Raji (cell line): ENCODE measurements around the gene RNF19B.

ENCODE experiments used
- POLR2A ChIP-seq: IDR thresholded peaks from 2 replicates; pipeline ENCODE4 v1.6.1; 2011; ENCODE audit warnings: low read depth, low read length, control low read depth; ENCODE audit not compliant: insufficient read depth

RNF19B gene

DNA sequence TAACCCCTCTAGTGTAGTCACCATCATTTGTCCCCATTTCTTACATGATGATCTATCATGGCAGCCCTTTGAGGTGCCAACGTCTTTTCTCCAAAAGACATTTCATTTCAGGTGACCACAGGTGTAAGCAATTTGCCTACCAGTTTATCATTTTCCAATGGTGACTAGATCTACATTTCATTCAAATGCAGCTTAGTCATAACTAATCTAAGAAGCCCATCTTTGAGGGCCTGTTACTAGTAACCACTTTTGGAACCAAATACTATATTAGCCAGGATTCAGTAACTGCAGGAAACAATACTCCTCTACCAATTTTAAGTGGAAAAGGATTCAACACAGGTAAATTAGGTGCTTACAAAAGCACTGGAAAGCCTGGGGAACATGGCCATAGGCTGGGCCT is 32.8 kb downstream of the RNF19B start:
- no peak for TF ChIP-seq POLR2A

DNA sequence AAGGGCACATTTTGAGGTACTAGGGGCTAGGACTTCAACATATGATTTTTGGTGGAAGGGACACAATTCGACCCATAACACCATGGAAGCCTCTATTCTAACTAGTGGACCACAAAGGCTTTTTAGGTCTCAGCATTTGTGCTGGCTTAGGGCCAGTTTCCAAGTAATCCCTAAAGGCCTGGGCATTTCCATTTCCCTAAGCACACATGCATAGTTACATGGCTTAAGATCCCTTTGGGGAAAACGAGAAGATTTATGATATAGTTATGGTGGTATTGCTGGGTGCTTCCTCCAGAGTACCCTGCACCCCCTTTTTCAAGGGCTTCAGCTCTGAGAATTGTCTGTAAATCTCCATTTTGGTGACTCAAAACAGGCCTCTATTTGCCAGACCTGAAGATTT is 35.2 kb downstream of the RNF19B start:
- no peak for TF ChIP-seq POLR2A

DNA sequence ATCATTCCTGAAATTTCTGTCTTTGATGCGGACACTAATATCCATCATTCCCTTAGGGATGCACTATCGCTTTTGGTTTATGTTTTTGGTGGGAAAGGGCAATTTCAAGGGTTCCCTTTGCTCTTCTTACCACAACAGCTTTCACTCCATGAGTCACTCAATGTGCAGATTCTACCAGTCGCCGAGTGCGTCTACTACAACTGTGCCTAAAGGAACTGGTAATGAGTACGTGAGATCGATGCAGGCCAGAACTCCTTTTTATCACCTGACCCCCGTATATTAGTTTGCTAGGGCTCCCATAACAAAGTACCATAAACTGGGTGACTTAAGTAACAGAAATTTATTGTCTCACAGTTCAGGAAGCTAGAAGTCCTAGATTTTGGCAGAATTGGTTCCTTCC is 35.9 kb downstream of the RNF19B start:
- no peak for TF ChIP-seq POLR2A

DNA sequence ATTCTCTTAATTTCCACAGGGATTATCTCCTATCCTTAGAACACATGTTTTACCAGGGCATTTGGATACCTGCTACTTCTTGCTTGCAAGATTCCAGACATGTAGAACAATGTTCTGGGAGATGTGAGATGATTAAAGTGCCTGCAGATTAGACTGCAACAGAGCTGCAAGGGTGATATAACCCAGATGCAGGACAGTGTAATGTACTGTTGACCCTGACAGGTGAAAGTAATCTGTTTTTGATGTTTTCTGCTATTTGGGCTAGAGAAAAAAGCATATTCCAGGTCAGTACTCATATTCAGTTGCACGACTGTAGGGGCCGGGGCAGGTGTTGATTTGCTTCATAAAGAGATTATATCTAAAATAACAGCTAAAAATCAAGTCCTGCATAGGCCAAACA is 36.3 kb downstream of the RNF19B start:
- no peak for TF ChIP-seq POLR2A

DNA sequence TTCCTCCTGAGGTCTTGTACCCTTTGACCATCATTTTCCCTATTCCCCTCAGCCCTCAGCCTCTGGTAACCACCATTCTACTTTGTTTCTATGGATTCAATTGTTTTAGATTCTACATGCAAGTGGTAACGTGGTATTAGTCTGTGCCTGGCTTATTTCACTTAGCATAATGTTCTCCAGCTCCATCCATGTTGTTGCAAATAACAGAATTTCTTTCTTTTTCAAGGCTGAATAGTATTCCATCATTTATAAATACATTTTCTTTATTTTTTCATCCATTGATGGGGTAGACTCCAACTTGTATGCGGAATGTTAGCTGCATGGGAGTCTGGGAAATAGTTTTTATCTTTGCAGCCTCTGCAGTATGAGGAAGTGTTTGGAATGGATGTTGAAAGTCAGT is 37.2 kb downstream of the RNF19B start:
- no peak for TF ChIP-seq POLR2A

DNA sequence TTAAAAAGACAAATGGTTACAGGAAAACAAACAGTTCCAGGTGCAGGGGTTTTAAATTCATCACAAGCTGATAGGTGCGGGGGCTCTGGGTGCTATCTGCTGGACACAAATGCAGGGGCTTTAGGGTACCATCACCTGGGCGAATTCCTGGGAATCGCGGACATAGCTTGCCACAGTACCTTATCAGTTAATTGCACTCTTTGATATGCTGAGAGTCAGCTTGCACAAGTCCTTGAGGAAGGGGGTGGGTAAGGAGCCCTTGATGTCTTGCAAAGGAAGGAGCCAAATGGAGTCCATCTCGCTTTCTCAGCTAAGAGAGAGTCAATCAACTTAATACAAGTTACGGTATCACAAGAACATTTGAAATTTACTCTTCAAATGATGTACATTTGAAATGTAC is 38.0 kb downstream of the RNF19B start:
- no peak for TF ChIP-seq POLR2A

DNA sequence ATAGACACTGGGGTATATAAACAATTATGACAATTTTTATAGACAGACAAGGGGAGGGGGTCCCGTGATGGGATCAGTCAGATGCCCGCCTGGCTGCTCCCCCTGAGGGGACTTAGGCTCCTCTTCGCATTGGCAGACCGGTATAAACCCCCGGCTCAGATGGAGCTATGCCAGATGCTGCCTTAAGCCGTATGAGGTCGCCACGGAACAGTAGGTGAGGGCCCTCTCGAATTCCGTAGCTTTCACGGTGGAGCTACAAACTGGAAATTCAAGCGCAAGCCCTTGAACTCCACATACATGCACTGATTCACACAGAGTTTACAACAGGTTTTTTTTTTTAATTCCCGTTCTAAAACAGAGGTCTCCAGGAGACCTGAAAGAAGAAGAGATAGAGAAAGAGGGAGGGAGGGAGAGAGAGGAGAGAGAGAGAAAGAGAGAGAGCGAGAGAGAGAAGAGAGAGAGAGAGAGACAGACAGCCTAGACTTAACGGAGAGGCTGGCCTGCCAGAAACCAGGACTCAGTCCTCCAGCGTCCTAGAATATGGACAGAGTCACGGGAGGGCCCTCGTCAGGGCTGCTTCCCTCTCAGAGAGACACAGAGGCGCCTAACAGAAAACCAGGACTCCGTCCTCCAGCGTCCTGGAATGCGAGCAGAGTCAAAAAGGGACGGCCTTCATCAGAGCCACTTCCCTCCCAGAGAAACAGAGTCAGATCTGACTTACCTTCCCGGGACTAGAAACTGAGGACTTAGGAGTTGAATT is 39.0 kb downstream of the RNF19B start:
- no peak for TF ChIP-seq POLR2A

DNA sequence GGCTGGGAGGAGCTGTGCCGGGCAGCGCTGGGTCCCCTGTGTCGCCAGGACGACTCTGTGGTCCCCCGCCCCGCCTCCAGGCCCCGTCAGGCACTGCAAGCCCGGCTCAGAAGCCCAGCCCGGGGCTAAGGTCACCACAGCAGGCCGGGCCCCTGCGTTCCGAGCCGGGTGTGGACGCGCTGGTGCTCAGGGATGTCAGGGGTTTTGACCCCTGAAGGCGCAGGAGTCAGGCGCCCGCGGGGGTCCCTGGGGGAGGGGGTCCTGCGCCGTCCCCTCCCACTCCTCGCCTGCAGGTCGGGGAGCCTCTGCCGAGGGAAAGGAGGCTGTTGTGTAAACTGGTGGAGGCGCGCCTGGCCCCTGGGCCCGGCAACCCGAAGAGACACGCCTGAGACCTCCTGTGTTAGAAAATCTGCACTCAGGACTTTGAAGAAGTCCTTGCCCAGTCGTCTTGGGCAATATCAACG is 39.7 kb downstream of the RNF19B start:
- no peak for TF ChIP-seq POLR2A

DNA sequence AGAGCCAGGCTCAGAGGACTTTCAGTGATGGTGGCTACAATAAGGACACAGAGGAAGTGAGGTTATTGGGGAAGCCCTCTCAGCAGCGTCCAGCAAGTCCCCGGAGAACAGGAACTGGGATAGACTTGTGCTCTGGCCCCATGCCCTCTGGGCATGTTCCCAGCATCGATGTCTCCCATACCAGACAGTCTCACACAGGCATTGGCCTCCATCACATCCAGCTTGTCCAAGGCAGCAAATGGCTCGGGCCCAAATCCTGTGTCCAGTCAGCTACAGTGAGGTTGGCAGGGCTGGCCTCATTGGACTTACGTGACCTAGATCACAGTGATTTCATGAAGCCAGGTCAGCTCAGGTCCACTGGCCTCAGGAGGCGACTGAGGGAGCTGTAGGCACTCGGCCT is 43.8 kb downstream of the RNF19B start:
- no peak for TF ChIP-seq POLR2A

DNA sequence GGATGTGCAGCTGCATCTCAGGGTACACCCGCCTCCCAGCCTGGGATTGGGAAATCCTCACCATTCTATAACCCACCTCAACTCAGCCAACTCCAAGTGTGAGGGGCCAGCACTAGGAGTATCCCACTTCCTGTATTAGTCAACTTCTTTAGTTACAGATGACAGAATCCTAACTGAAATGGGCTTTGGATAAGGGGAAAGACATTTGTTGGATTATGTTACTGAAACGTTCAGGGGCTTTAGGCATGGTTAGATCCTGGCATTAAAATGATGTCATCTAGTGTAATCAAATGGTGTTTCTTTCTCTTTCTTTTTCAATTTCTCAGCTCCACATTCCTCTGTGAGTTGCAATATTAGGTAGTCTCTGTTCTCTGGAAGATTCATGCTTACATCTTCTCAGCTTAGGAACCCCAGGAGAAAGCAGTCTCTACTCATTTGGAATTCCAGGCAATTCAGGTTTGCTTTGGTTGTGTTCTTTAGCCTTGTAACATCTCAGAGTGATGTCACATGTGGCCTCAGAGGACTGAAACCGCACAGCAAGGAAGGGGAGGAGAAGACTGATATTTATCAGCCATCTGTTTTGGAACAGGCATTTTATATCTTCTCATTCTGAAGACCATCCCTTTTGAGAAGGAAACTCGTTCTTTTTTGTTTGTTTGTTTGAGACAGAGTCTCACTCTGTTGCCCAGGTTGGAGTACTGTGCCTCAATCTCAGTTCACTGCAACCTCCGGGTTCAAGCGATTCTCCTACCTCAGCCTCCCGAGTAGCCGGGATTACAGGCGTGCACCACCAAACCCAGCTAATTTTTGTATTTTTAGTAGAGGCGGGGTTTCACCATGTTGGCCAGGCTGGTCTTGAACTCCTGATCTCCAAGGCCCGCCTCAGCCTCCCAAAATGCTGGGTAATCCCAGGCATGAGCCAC is 44.5 kb downstream of the RNF19B start:
- no peak for TF ChIP-seq POLR2A

DNA sequence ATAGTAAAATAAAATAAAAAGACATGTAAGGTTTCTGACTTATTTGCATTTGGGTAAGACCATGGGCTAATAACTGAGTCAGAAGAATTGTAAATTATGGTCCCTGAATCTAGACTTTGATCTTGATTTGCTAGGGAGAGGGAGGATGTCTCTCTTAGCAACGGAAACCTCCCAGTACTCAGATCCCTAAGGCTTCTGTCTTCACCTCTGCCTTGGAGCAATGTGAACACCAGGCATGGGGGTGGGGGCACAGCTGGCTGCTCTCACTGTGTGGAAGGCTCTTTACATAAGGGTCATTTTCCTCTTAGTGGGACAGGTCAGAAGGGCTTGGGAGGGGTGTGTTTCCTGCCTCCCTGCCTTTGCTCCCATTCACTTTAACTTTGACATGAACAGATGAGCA is 46.4 kb downstream of the RNF19B start:
- TF ChIP-seq POLR2A, result no peak

DNA sequence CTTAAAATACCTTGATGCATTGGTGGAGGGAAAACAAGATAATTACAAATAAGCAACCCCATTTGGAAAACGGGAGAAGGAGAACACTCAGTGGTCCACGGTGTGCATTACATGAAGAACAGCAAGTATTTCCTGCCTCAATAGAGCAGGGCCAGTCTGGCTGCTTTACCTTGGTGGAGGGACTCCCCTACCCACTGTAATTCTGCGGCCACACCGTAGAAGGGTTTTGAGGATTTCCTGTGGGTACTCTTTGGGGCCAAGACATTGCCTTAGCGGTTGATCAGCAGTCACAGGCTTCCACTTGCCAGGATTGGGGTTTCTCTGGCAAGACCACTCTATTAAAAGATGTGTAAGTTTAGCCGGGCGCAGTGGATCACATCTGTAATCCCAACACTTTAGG is 47.1 kb downstream of the RNF19B start:
- no peak for TF ChIP-seq POLR2A

DNA sequence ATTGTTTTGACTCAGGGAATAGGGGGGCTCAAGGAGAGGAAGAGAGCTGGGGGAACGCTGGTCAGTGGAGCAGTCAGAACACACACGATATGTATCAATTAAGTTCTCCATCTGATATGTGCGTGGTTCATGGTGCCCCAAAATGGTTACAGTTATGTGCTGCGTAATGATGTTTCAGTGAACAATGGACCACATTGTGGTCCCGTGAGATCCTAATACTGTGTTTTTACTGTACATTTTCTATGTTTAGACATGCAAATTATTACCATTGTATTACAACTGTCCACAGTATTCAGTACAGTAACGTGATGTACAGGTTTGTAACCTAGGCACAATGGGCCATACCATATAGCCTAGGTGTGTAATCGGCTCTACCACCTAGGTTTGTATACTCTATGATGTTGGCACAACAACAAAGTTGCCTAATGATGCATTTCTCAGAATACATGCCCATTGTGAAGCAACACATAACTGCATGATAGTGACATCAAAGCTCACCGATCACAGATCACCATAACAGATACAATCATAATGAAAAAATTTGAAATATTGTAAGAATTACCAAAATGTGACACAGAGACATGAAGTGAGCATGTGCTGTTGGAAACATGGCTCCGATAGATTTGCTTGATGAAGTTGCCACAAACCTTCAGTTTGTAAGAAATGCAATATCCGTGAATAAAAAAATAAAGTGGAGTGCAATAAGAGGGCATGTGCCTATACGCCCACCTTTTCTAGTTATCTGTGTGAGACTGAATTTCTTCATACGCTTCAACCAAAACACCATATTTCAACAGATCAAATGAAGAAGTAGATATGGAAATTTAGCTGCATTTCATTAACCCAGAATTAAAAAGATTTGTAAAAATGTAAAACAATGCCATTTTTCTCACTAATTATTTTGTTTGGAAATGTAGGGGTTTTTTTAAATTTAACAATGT is 48.6 kb downstream of the RNF19B start:
- TF ChIP-seq POLR2A, result no peak

DNA sequence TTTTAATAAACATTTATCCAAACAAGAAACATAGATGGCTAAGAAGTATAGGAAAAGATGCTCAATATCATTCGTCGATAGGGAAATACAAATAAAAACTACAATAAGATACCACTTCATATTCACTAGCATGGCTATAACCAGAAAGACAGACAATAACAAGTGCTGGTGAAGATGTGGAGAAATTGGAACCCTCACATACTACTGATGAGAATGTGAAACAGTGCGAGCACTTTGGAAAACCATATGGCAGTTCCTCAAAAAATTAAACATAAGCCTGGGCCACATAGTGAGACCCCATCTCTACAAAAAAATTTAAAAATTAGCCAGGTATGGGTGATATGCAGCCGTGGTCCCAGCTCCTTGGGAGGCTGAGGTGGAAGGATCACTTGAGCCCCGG is 54.3 kb downstream of the RNF19B start:
- TF ChIP-seq POLR2A, result no peak

DNA sequence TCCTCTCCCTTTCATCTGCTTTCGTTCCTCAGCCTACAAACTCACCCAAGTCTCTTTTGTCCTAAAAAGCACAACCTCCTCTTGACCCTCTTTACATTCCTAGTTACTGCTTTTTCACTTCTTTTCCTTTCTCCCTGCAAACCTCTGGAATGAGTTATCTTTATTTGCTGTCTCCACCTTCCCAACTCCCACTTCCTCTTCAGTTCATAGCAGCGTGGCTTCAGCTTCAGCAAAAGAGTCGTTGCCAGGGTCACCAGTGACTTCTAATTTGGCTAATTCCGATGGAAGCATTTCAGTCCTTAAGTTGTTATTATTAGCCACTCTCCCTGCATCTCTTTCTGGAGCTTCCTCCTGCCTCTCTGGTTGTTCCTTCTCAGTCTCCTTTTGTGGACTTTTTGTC is 57.2 kb downstream of the RNF19B start:
- TF ChIP-seq POLR2A, result no peak
